HG03520 (cell line): ENCODE results near the gene MYO1H.

Experiments
- ATAC-seq: cut with Tn5 transposase; IDR thresholded peaks from one replicate; pipeline ENCODE4 v1.9.1; 2021; ENCODE audit warnings: mild to moderate bottlenecking, moderate library complexity; ENCODE audit not compliant: unreplicated experiment

Gene MYO1H

DNA sequence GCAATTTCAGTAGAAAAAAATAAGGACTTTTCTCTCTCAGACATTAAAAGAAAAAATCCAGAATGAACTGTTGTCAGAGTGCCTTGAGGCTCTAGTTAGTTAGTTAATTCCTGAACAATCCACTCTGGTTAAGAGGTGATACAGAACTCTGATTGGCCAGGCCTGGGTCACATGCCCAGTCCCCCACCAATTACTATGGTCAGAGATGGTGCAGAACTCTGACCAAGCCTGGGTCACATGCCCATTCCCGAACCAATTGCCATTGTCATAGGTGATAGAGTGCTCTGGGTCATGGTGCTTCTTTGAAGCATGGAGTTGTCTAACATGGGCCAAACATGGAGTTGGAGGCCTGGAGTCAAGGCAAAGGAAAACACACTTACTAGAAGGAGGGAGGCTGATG lies 11.1 kb upstream of the MYO1H start:
- no peak for ATAC-seq

DNA sequence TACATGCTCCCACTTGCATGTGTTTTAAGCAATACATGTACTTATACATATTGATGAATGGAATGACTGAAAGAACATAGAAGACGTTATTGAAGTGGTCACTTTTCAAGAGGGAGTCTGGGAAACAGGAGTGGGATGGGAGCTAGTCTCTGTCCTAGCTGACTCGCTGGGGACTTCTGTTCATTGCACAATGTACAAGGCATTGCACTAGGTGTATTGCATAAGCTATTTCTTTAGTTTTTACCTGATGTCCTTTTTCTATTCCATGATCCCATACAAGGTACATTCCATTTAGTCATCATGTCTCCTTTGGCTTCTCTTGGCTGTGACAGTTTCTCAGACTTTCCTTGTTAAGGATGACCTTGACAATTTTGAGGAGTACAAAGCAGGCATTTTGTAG lies 4.0 kb upstream of the MYO1H start:
- no peak for ATAC-seq

DNA sequence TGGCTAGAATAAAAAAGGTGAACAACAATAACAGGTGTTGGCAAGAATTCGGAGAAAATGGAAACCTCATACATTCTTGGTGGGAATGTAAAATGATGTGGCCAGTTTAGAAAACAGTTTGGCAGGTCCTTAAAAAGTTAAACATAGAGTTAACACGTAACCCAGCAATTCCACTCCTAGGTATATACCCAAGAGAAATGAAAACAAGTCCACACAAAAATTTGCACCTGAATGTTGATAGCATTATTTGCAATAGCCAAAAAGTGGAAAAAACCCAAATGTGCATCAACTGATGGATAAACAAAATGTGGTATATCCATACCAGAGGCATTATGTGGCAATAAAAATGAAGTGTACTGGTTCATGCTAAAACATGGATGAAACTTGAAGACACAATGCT lies 2.3 kb upstream of the MYO1H start:
- ATAC-seq: no peak

DNA sequence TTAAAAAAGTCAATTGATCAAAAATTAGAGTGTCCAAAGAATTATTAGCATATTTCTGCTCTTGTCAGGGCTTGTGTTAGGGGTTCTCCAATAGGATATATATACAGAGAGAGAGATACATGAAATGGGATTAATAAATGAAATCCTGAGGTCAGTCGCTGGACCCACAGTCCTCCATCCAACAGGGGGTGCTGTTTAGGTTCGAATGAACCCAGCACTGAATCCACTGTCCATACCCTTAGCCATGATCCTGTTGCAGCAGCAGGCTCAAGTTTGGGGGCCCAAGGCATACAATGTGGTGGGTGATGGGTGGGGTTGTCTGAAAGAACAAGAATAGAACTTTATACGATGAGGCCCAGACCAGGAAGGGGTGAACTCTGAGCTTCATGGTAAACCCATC lies 780 bp upstream of the MYO1H start:
- ATAC-seq: no peak

DNA sequence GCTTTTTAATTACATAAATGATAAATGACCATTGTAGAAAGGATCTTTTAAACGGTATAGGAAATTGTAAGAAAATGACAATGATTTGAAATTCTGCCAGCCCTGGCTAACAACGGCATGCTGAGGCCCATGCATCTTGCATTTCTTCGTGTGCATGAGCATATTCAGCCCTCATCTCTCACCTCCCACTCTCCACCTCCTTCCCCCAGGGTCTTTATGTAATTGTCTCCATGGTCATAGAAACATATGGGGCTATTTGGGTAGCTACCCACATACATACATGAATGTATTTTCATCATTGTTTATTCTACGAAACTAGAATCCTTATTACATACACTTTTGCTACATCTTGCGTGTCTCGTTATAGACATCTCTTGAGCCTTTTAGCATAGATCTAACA lies 4.5 kb downstream of the MYO1H start:
- no peak for ATAC-seq

DNA sequence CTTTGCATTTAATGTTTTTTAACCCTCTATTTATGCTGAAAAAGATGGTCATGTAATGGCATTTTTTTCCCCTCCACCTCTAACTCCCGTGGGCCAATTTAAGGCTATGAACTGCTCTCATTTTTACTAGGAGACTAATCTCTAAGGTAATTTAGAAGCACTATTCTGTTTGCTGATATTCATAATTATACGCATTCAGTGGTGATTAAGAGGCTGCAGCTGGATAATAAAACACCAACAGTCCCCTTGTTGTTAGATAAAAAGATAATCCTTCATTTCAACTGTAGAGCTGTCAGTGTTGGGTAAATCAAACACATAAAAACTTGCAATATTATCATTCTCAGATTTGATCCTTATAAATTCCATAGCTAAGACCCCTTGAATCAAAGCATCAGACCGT lies 8.9 kb downstream of the MYO1H start:
- no peak for ATAC-seq

DNA sequence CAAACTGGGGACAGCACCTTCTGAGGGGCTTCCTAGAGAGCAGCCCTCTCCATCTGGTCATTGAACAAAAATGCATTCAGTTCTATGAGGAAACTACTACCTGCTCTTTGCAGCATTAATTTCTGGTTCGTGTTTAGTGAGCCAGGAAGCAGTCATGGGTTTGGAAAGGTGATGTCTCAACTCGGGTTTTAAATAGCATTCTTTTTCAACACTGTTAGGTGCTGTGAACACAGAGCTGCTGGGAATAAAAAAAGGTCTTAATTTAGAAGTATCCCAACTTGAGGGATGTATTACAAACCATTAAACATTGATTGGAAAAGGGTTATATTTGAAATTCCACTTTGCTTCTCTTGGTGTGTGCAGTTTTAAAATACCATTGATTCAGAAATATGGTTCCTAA lies 9.3 kb downstream of the MYO1H start:
- ATAC-seq: no peak

DNA sequence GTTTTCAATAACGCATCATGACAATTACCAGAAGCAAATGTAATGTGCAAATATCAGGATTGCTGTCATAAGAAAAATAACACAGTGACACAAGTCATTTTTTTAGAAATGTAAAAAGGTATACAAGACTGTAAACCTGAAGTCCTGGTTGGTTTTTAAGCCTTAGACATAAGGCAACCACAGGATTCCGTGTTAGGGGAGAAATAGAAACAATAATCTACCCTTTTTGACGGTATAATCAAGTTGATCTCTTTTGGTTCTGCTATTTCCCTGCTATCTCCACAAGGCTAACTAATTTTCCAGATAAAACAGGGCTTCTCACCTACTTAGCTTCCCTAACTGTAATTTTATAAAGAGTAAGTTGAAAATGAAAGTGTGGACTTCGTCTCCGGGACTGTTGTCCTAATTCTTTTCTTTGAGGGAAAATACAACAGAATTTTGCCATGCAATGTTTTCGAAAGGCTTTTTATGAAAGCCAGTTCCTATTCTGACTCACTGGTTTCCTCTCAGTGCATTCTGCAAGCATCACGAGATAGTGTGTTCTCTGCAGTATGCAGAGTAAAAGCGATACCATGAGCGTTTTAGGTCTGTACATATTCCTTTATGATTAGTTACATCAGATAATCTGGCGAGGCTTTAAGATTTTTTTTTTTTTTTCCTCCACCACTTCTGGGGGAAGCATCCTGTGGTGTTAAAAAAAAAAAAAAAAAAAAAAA lies 10.6 kb downstream of the MYO1H start:
- ATAC-seq: peak; percentile 65

DNA sequence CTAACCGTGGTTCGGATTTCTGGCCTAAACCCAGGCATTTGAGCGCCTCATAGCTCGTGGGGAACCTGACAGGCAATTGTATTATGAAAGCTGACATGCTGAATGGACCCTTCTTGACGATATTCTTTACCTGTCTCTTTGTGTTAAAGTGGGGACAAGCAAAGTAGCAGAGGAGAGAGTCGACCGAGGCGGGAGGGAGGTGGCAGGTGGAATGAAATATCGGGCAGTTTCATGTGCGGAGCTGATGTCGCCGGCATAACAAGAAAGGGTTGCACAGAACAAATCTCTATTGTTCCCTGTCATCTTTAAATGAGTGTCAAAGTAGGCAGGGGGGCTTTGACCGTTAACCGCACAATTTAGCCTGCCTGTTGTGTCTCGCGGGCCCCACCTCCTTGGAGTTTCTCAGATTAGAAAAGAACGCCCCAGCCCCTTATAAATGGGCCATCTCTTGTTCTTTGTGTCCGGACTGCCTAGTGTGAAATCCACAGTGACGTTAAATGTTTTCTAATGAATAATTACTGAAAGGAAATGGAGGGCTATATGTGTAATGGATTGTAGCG lies 11.5 kb downstream of the MYO1H start:
- no peak for ATAC-seq

DNA sequence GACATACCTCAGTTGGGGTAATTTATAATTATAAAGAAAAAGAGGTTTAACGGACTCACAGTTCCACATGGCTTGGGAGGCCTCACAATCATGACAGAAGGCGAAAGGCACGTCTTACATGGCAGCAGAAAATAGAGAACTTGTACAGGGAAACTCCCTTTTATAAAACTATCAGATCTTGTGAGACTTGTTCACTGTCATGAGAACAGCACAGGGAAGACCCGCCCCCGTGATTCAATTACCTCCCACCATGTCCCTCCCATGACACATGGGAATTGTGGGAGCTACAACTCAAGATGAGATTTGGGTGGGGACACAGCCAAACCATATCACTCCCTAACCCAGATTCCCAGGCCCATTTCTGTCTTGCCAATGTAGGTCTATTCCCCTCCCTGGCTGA lies 22.1 kb downstream of the MYO1H start:
- ATAC-seq: no peak

DNA sequence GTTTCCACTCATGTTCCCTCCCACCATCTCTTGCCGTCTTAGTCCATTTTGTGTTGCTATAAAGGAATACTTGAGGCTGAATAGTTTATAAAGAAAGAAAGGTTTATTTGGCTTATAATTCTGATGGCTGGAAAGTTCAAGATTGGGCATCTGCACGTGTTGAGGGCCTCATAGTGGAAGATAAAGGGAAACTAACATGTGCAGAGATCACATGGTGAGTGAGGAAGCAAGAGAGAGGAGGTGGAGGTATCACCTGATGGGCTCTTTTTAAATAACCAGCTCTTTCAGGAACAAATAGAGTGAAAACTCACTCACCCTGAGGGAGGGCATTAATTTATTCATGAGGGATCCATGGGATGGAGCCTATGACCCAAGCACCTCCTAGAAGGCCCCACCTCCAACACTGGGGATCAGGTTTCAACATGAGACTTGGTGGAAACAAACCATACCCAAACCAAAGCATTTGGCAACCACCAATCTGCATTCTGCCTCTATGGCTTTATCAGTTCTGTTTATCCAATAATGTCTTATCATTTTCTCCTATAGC lies 29.5 kb downstream of the MYO1H start:
- ATAC-seq: no peak

DNA sequence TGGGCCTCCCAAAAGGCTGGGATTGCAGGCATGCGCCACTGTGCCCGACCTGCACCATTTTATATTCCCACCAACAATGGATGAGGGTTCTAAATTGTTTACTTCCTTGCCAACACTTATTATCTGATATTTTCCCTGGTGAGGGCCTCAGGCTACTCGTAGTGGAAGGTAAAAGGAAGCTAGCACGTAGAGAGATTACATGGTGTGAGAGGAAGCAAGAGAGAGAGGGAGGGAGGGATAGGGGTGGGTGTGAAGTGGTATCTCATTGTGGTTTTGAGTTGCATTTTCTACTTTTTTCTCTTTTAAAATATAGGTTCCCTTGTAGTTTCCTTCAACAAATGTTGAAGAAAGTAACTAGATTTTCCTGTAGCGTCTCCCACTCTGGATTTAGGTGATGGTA lies 30.9 kb downstream of the MYO1H start:
- no peak for ATAC-seq

DNA sequence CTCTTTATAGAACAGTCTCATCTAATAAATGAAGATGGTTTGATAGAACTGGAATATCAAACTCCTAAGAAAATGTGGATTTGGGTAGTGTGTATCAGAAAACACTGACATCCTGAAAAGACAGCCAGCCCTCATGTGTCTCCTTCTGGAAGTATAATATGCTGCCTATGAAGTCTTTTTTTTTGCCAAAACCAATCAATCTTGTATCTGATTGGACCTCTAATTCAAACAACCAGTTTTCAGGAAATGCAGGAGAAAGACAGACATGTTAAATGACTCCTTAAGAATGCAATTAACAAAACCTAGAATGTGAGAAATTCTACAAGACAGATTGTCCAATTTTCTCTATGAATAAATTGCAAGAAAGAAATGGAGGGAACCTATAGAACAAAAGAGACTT lies 34.3 kb downstream of the MYO1H start:
- ATAC-seq: no peak

DNA sequence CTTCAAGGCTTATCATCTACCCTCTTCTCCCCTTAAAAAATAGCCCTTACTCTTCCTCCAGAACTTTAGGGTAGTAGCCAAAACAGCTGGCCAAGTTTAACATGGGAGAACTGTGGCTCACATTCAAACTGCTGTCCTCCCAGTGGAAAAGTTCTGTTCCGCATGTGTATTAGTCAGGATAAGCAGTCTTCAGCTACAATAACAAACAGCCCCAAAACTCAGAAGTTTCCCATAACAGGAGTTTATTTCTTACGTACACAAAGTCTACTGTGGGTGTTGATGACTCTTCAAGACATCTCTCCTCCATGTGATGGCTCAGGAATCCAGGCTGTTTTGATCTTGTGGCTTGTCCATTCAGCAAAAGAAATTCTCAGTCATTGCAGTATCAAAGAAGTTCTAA lies 35.5 kb downstream of the MYO1H start:
- ATAC-seq: no peak

DNA sequence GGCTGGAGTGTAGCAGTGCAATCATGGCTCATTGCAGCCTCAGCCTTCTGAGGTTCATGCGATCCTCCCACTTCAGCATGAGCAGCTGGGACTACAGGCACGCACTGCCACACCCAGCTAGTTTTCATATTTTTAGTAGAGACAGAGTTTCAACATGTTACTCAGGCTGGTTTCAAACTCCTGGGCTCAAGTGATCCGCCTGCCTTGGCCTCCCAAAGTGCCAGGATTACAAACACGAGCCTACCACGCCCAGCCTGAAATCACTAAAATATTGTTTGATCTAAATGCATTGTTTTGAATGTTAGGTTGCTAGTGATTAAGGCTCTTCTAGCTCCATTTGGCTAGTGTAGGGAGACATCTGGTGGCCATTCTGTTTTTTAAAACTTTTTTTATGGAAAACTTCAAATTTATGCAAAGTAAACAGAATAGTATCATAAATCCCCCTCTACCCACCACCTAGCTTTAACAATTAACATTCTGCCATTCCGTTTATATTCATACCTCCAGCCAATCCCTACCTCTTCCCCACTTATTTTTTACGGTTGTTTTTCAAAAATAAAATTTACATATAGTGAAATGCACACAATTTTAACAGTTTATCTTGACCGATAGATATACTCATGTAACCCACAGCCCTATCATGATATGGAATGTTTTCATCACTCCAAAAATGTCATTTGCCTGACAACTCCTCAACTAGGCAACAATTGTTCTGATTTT lies 37.8 kb downstream of the MYO1H start:
- no peak for ATAC-seq

DNA sequence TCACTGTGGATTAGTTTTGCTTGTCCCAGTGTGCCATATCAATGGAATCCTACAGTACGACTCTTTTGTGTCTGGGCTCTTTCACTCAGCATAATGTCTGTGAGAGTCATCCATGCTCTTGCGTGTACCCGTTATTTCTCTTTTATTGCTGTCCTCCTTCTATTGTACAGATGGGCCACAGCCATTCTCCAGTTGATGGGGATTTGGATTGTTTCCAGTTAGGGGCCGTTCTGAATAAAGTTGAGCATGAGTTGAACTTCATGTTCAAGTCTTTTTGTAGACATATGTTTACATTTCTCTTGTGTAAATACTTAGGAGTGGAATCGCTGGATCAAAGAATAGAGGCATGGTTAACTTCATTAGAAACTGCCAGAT lies 38.3 kb downstream of the MYO1H start:
- ATAC-seq: no peak

DNA sequence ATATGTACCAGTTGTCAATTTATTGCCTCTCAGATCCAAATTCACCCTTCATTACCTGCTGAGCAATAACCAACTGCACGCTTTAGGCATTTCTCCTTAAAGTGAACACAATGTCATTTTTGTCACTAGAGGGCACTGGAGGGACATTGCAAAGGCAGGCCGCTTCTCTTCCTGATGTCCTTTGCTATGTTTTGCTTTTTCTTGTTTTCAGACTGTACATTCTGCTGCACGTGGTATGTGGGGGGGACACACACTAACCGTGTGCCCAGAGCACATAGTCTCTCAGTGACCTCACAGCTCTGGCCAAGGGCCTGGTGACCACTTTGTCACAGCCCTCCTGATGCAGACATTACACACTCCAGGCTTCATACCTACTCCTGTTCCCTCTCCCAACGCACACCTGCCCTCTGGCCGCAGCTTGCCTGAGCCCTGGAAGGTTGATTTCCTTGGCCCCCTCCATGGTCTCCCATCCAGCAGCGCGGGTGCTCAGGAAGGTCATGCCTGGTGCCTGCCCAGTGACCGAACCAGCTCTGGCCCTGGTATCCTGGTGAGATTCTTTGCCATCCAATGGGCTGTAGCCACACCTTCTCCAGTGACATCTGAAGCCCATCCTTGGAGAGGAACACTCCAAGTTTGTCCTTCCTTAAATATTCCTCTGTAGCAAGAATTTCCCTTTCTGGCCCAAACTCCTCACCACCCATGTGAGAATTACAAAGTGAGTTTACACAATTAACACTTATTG lies 39.9 kb downstream of the MYO1H start:
- ATAC-seq: no peak

DNA sequence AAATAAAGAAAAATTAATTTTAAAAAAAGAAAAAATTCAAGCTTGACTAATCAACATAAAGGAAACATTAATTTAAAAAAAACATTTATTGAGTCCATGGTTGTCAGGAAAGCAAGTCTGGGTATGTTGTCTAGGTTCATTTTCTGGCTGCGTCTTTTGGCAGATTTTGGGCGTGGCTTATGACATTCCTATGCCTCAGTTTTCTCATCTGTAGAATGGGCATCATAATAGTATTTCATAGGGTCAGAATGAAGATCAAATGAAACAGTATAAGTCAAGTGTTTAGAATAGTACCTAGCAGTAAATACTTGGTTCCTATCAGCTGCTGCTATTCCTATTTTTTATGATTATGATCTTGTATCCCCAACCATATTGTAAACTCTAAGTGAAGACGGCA lies 40.5 kb downstream of the MYO1H start:
- ATAC-seq: no peak

DNA sequence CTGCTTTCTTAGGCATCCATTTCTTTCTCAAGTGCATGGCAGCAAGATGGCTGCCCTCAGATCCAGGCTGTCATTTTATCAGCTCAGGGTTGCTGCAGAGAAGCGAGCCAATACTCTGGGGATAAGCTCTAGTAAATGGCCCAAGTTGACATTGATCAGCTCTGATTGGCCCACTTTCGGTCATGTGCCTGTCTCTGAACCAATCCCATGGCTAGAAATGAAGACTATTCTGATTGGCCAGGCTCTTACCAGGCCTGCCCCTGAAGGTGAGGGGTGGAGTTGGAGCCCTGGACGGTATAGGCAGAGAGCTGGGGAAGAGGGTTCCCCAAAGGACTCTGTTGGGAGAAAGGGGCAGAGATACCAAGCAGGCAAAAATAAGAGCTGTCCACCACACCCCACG lies 41.4 kb downstream of the MYO1H start:
- no peak for ATAC-seq

DNA sequence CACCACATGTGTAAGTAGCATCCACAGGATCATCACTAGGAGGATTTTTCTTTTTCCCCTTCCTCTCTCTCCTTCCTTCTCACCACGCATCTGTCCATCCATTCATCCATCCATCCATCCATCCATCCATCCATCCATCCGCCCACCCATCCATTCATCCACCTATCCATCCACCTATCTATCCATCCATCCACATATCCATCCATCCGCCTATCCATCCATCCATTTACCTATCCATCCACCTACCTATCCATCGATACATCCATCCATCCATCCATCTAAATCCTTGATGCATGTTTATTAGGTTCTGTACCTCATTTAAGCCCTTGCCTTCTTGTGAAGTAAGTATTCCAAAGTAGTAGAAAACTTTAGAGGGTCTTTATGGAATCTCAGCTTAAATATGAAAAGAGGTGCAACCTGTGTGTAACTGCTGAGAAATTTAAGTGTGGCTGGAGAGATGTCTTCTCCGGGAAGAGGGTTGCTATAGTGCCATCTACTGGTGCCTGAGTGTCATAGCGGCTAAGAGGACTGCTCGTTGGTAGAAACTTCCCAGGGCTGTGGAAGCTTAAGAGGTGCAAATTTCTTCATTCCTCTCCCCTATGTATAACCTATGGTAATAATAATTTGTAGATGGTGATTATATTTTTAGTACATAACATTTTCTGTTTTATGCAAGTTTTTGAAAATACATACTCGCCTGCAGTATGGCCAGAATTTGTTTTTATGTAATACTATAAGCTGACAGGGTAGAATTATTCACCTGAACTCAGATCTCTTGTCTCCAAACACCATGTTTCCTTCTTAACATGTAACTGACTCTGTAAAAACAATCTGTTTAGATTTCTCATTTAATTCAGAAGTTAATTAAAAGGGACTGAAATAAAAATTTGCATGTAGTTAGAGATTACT lies 46.0 kb downstream of the MYO1H start:
- no peak for ATAC-seq

DNA sequence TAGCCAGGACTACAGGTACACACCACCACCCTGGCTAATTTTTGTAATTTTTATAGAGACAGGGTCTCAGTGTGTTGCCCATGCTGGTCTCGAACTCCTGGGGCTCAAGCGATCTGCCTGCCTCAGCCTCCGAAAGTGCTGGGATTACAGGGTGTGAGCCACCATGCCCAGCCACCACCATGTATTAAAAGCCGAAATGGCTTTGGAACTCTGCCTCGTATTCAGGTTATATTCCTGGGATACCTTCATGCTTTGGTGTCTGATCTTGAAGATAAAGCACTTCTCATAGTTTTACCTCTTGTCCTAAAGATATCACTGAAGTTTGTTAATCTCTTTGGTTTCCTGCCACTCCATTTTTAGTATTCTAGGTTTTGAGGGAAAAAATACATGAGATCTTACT lies 47.2 kb downstream of the MYO1H start:
- ATAC-seq: no peak
